Activated naive CD8-positive, alpha-beta T cell (primary cell): Measurements from ENCODE around the gene MTHFD2L.

Experiments
- H3K27ac Mint-ChIP-seq: one replicate; pipeline ENCODE4 v1.8.0; 2021; ENCODE audit warnings: mixed read lengths
- H3K27me3 Mint-ChIP-seq: one replicate; pipeline ENCODE4 v1.8.0; 2021; ENCODE audit warnings: mixed read lengths
- H3K36me3 Mint-ChIP-seq: one replicate; pipeline ENCODE4 v1.8.0; 2021; ENCODE audit warnings: mixed read lengths
- H3K4me1 Mint-ChIP-seq: one replicate; pipeline ENCODE4 v1.8.0; 2021; ENCODE audit warnings: low read depth, mixed read lengths
- H3K4me3 Mint-ChIP-seq: one replicate; pipeline ENCODE4 v1.8.0; 2021; ENCODE audit warnings: mild to moderate bottlenecking, mixed read lengths
- H3K9me3 Mint-ChIP-seq: one replicate; pipeline ENCODE4 v1.8.0; 2021; ENCODE audit warnings: low read depth, mixed read lengths

Gene MTHFD2L

GRCh38 chr4:74158466-74159142, 686 bp downstream of the MTHFD2L start:
- Mint-ChIP-seq H3K9me3 (no peaks in the 10 kb centered on the region), H3K4me3 (peak overlapping the region; percentile 95), H3K27ac (peak overlapping the region; percentile 93), H3K4me1 (peaks cover 36% of the 10 kb centered on the region), H3K36me3 (peaks cover 18% of the 10 kb centered on the region), H3K27me3 (no peaks in the 10 kb centered on the region)

DNA sequence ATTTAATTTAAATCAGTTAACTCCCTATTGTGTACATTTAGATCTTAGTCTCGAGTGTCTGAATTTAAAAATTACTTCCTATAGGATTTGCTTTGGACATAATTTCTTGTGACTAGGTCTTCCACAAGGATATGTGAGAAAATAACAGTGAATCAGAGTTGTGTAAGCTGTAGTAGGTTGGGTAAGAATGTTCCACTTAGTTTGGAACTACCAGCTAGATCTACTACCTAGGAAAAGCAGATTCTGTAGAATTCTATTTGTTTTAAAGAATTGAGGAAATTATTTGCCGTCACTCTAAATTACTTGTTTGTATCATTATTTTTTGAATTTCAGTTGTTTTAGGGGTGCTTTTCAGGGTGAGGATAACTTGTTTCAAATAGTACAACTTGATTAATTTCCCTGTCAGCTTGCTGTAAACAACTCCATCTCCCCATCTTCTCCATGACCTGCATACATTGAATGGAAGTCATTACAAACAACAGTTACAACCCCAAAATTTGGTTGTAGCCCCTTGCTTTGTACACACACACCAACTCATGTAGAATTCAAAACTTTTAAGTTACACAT, 1.3 kb downstream of the MTHFD2L start:
- Mint-ChIP-seq H3K4me1 (peaks cover 36% of the 10 kb centered on the region), H3K9me3 (no peaks in the 10 kb centered on the region), H3K4me3 (peak overlapping the region; percentile 95), H3K27me3 (no peaks in the 10 kb centered on the region), H3K36me3 (peaks cover 20% of the 10 kb centered on the region), H3K27ac (peak overlapping the region; percentile 93)

DNA sequence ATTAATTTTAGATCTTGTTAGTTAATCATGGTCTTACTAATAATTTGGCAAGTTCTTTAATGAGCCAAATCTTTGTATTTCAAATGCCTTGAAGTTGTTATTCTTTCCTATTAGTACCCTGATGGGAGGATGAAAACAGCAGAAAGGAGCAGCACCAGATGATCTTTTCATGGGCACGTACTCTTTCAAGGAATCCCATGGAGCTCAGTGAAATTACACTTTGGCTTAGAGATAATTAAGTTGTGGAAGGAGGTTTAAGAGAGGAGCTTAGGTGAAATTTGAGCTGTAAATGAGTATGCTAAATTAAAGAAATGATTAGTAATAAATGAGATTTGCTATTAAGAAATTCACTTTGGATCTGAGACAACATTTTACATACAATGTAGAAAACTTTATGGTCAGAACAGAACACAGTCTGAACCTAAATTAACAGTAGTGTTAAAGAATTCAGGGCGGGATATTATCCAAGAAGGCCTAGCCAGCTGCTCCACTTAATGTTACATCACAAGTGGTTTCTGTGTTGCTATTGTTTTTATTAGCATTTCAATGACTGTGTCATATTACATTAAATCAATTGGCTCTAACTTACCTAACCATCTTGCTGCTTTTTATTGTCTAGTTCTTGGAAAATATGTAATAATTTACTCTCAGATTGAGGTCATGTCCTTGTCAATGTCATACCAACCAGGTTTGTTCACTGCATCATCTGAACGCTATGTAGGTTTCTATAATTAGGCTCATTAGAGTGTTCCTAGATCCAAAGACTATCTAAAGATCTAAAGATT, 3.9 kb downstream of the MTHFD2L start:
- H3K27ac Mint-ChIP-seq, result no peak overlapping the region
- H3K9me3 Mint-ChIP-seq, result no peaks in the 10 kb centered on the region
- peaks cover 26% of the 10 kb centered on the region for H3K36me3 Mint-ChIP-seq
- peaks cover 36% of the 10 kb centered on the region for H3K4me1 Mint-ChIP-seq
- H3K27me3 Mint-ChIP-seq, result no peaks in the 10 kb centered on the region
- no peak overlapping the region for H3K4me3 Mint-ChIP-seq

- Mint-ChIP-seq H3K27me3 (no peaks in the 10 kb centered on the region), H3K27ac (no peak overlapping the region), H3K36me3 (peaks cover 23% of the 10 kb centered on the region), H3K4me1 (peaks cover 14% of the 10 kb centered on the region), H3K4me3 (no peak overlapping the region), H3K9me3 (no peaks in the 10 kb centered on the region)
Measured at GRCh38 chr4:74166135-74166534, 8.2 kb downstream of the MTHFD2L start.

GRCh38 chr4:74166818-74167217, 8.9 kb downstream of the MTHFD2L start:
- H3K27me3 Mint-ChIP-seq, result no peaks in the 10 kb centered on the region
- H3K36me3 Mint-ChIP-seq, result peaks cover 18% of the 10 kb centered on the region
- H3K27ac Mint-ChIP-seq, result no peak overlapping the region
- H3K9me3 Mint-ChIP-seq, result no peaks in the 10 kb centered on the region
- no peak overlapping the region for H3K4me3 Mint-ChIP-seq
- peaks cover 8% of the 10 kb centered on the region for H3K4me1 Mint-ChIP-seq

DNA sequence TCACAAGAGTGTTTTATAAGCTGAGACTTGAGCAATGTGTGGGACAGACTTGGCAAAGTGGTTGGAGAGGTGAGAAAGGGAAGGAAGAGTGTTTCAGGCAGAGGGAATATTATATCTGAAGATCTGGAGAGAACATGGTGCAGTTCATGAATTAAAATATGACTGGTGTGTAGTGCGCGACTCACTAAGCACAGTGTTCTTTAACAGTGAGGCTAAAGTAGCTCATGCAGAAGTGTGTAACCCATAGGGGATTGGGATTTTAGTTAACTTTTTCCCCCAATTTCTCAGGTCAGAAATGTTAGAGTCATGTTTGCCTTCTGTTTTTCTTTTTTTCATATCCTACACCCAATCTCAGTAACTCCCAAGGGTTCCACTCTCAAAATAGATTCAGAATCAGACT, 9.7 kb downstream of the MTHFD2L start:
- no peaks in the 10 kb centered on the region for H3K9me3 Mint-ChIP-seq
- H3K27ac Mint-ChIP-seq, result no peak overlapping the region
- peaks cover 7% of the 10 kb centered on the region for H3K4me1 Mint-ChIP-seq
- peaks cover 15% of the 10 kb centered on the region for H3K36me3 Mint-ChIP-seq
- H3K27me3 Mint-ChIP-seq, result no peaks in the 10 kb centered on the region
- H3K4me3 Mint-ChIP-seq, result no peak overlapping the region

DNA sequence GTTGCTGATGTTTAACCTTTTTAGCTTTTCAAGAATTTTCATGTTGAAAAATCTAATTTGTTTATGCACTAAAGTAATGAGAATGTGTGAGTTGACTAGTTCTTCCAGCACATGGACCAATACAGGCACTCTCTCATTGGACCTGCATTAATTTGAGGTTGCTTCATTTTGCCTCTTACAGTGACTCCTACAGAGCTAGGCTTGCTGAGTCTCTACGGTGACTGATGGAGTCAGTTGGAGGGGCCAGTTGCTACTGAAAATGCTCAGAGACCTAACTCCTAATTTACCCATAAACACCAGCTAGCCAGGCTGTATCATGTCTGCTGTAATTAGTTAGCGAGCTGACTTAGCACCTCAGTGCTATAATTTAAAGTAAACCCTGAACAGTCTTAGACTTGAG, 10.9 kb downstream of the MTHFD2L start:
- Mint-ChIP-seq H3K4me1 (peaks cover 7% of the 10 kb centered on the region), H3K4me3 (no peak overlapping the region), H3K27ac (no peak overlapping the region), H3K36me3 (peaks cover 11% of the 10 kb centered on the region), H3K9me3 (no peaks in the 10 kb centered on the region), H3K27me3 (no peaks in the 10 kb centered on the region)

- Mint-ChIP-seq H3K4me3 (no peak overlapping the region), H3K27me3 (no peaks in the 10 kb centered on the region), H3K27ac (no peak overlapping the region), H3K4me1 (peaks cover 2% of the 10 kb centered on the region), H3K9me3 (no peaks in the 10 kb centered on the region), H3K36me3 (peaks cover 13% of the 10 kb centered on the region)
Measured at GRCh38 chr4:74173321-74173720, 15.4 kb downstream of the MTHFD2L start.

DNA sequence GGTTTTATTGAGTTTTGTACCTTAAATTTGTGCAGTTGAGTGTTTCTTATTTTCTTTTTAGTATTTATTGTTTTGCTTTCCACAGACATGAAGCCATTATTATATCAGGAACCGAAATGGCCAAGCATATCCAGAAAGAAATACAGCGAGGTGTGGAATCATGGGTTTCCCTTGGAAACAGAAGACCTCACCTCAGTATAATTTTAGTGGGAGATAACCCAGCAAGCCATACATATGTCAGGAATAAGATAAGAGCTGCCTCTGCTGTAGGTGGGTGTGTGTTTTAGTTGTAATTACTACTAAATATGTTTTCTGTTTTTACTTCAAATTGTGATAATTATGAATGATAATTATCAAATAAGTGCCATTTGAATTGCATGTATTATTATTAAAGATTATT, 16.5 kb downstream of the MTHFD2L start:
- Mint-ChIP-seq H3K4me1 (no peaks in the 10 kb centered on the region), H3K27me3 (no peaks in the 10 kb centered on the region), H3K4me3 (no peak overlapping the region)

GRCh38 chr4:74174941-74175340, 17.0 kb downstream of the MTHFD2L start:
- H3K27ac Mint-ChIP-seq, result no peak overlapping the region
- H3K9me3 Mint-ChIP-seq, result no peaks in the 10 kb centered on the region
- no peak overlapping the region for H3K4me3 Mint-ChIP-seq
- peaks cover 13% of the 10 kb centered on the region for H3K36me3 Mint-ChIP-seq
- no peaks in the 10 kb centered on the region for H3K4me1 Mint-ChIP-seq
- H3K27me3 Mint-ChIP-seq, result no peaks in the 10 kb centered on the region

More for the DNA sequence above, 16.5 kb downstream of the MTHFD2L start:
- H3K9me3 Mint-ChIP-seq, result no peaks in the 10 kb centered on the region
- no peak overlapping the region for H3K27ac Mint-ChIP-seq
- H3K36me3 Mint-ChIP-seq, result peaks cover 13% of the 10 kb centered on the region

DNA sequence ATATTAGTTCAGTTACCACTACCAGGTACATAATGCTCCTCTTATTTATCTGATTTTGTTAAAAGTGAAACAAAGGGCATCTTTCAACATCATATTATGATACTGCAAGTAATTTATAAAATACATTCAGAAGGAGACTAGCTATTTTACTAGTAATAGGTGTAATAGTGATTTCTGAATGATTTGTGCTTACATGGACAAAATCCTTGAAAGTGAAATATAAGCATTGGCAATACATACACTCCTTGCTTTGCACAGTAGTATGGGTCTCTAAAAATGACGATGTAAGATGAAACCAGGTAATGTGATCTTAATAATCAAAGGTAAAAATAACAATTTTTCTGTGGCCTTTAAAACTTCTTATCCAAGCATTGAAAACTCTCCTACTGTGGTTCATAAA, 17.5 kb downstream of the MTHFD2L start:
- H3K36me3 Mint-ChIP-seq, result peaks cover 13% of the 10 kb centered on the region
- no peaks in the 10 kb centered on the region for H3K9me3 Mint-ChIP-seq
- H3K4me1 Mint-ChIP-seq, result no peaks in the 10 kb centered on the region
- H3K4me3 Mint-ChIP-seq, result no peak overlapping the region
- no peaks in the 10 kb centered on the region for H3K27me3 Mint-ChIP-seq
- no peak overlapping the region for H3K27ac Mint-ChIP-seq

DNA sequence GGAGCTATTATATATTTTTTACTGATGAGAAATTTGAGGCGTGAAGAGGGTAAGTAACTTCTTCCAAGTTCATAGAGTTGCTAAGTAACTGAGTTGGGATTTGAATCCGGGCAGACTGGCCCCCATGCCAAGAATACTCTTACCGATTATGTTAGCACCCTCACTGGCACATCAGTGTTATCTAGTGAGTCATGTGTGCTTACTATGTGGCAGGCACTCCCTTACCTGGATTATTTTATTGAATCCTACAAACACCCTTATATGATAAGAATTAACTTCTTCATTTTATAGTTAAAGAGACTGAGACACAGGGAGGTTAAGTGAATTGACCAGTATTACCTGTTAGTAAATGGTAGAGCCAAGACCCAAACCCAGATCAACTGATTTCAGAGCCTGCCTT, 20.9 kb downstream of the MTHFD2L start:
- H3K4me3 Mint-ChIP-seq, result no peak overlapping the region
- no peak overlapping the region for H3K27ac Mint-ChIP-seq
- no peaks in the 10 kb centered on the region for H3K9me3 Mint-ChIP-seq
- peaks cover 20% of the 10 kb centered on the region for H3K36me3 Mint-ChIP-seq
- H3K4me1 Mint-ChIP-seq, result no peaks in the 10 kb centered on the region
- H3K27me3 Mint-ChIP-seq, result no peaks in the 10 kb centered on the region

- no peaks in the 10 kb centered on the region for H3K27me3 Mint-ChIP-seq
- H3K4me3 Mint-ChIP-seq, result no peak overlapping the region
- no peaks in the 10 kb centered on the region for H3K4me1 Mint-ChIP-seq
- no peaks in the 10 kb centered on the region for H3K9me3 Mint-ChIP-seq
- no peak overlapping the region for H3K27ac Mint-ChIP-seq
- H3K36me3 Mint-ChIP-seq, result peaks cover 12% of the 10 kb centered on the region
Measured at GRCh38 chr4:74181219-74181618, 23.3 kb downstream of the MTHFD2L start.

- Mint-ChIP-seq H3K4me3 (no peak overlapping the region), H3K4me1 (no peaks in the 10 kb centered on the region), H3K27me3 (no peaks in the 10 kb centered on the region), H3K27ac (no peak overlapping the region), H3K9me3 (no peaks in the 10 kb centered on the region), H3K36me3 (peaks cover 3% of the 10 kb centered on the region)
Measured at GRCh38 chr4:74188912-74189311, 31.0 kb downstream of the MTHFD2L start.

- H3K4me1 Mint-ChIP-seq, result no peaks in the 10 kb centered on the region
- no peaks in the 10 kb centered on the region for H3K27me3 Mint-ChIP-seq
- no peak overlapping the region for H3K27ac Mint-ChIP-seq
- no peaks in the 10 kb centered on the region for H3K9me3 Mint-ChIP-seq
- peaks cover 3% of the 10 kb centered on the region for H3K36me3 Mint-ChIP-seq
- H3K4me3 Mint-ChIP-seq, result no peak overlapping the region
Measured at GRCh38 chr4:74189331-74190043, 31.6 kb downstream of the MTHFD2L start.
